MCF 10A (cell line): Measurements from ENCODE around the gene RNF212. TPM values are rescaled to one million over a fixed set of nuclear protein-coding genes. Genes with fewer than 3 reads are reported as not detected.

ENCODE experiments used
- BruUV-seq: library from RNA; stranded (reverse); fragments of 400-500 nt; replicated peaks from 2 replicates; lab custom pipeline; 2021; lab: Mats Ljungman, UMichigan
- CTCF ChIA-PET: fragments of 300-600 bp; sonication (Branson Sonifier 250); formaldehyde crosslinking; extraction: SDS; loops from one replicate; lab custom pipeline; 2021; ENCODE audit warnings: antibody characterized with exemption, inconsistent platforms; lab: Yijun Ruan, JAX
- POLR2A ChIA-PET: fragments of 300-600, 350-650 bp; sonication (Branson Sonifier 250); formaldehyde crosslinking; extraction: SDS; loops from one replicate; lab custom pipeline; 2020; ENCODE audit warnings: antibody characterized with exemption, inconsistent platforms; lab: Yijun Ruan, JAX
- DNase-seq: peaks from one replicate; pipeline ENCODE4 v3.0.0-alpha.2; 2018; ENCODE audit not compliant: unreplicated experiment
- H3K27ac Mint-ChIP-seq: one replicate; pipeline ENCODE4 v1.8.0; 2022; ENCODE audit warnings: mild to moderate bottlenecking, low read depth, mixed read lengths; ENCODE audit not compliant: unreplicated experiment
- H3K27me3 Mint-ChIP-seq: one replicate; pipeline ENCODE4 v1.8.0; 2022; ENCODE audit warnings: mixed read lengths; ENCODE audit not compliant: insufficient read depth, unreplicated experiment
- H3K36me3 Mint-ChIP-seq: one replicate; pipeline ENCODE4 v1.8.0; 2022; ENCODE audit warnings: mild to moderate bottlenecking, moderate library complexity, mixed read lengths; ENCODE audit not compliant: insufficient read depth, unreplicated experiment
- H3K4me1 Mint-ChIP-seq: one replicate; pipeline ENCODE4 v1.8.0; 2022; ENCODE audit warnings: mixed read lengths; ENCODE audit not compliant: insufficient read depth, unreplicated experiment
- H3K4me3 Mint-ChIP-seq: one replicate; pipeline ENCODE4 v1.8.0; 2022; ENCODE audit warnings: mild to moderate bottlenecking, moderate library complexity, mixed read lengths; ENCODE audit not compliant: unreplicated experiment
- H3K9me3 Mint-ChIP-seq: one replicate; pipeline ENCODE4 v1.8.0; 2022; ENCODE audit warnings: mixed read lengths; ENCODE audit not compliant: unreplicated experiment
- CTCF ChIP-seq: fragments of 200-600 bp; IDR thresholded peaks from one replicate; pipeline ENCODE4 v1.8.0; 2022; ENCODE audit warnings: antibody characterized with exemption, mild to moderate bottlenecking; ENCODE audit not compliant: unreplicated experiment
- intact Hi-C: fragments of 100-400 bp; cut with micrococcal nuclease; formaldehyde crosslinking; loops from 2 replicates; pipeline ENCODE4 v1.14.1; 2022
- total RNA-seq: library from RNA; stranded (reverse); gene quantifications from 2 replicates; pipeline ENCODE4 v1.2.3, GENCODE V29; 2022

RNF212 gene
- total RNA-seq, 1 experiment from 2014 or later, result not detected

DNA sequence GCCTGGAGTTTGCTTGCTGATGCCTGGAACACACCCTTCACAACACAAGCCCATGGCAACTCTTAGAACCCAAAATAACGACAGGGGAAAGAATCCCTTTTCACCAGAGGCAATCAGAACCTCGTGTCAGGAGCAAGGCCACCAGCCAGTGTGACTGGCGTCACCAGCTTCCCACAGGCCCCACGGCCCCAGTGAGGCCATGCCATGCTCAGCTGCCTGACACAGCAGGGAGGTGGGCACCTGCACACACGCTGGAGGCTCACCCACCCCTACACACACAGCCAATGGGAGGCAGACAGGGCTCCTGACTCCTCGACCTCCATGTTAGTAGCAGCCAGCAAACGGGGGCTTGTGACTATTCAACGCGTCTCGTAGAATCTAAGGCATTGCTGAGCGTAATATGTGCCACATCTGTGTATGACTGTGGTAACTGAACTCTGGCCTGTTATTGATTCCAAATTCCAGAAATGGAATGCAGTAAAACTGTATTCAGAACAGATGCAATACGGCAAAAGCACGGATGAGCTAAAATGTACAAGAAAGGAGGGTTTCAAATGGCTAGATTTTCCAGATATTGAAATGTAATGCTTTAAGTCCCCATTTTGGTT lies 28.5 kb downstream of the RNF212 start:
- no TSS peak for BruUV-seq
- intact Hi-C loops, result loop anchor here (5.0 kb wide), 2 partner anchors 32 to 73 kb away; partner anchors contain the start of gene FGFRL1

DNA sequence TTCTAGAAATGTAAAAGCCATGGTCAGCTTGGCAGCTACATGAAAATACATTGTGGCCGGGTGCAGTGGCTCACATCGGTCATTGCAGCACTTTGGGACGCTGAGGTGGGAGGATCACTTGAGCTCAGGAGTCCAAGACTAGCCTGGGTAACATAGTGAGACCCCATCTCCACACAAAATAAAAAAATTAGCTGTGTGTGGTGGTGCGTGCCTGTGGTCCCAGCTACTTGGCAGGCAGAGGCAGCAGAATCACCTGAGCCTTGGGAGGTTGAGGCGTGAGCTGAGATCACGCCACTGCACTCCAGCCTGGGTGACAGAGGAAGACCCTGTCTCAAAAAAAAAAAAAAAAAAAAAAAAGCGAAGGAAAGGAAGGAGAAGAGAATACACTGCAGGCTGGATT lies 29.0 kb downstream of the RNF212 start:
- no peak overlapping the region for H3K27ac Mint-ChIP-seq
- intact Hi-C loops, result loop anchor here (5.0 kb wide), 2 partner anchors 33 to 72 kb away; partner anchors contain the start of gene FGFRL1
- ChIA-PET CTCF (interaction anchor here (1.5 kb wide), 1 partner anchor 11 kb away, joined by 3 read pairs; no protein-coding TSS in a partner anchor), POLR2A (no interaction called here)
- peaks cover 25% of the 10 kb centered on the region for H3K4me1 Mint-ChIP-seq
- no peak overlapping the region for H3K4me3 Mint-ChIP-seq
- BruUV-seq, result no TSS peak
- no peaks in the 10 kb centered on the region for H3K36me3 Mint-ChIP-seq
- no peak for DNase-seq
- H3K27me3 Mint-ChIP-seq, result peaks cover 10% of the 10 kb centered on the region
- H3K9me3 Mint-ChIP-seq, result peaks cover 12% of the 10 kb centered on the region
- TF ChIP-seq CTCF, result no peak

More for the DNA sequence above, 28.5 kb downstream of the RNF212 start:
- H3K27me3 Mint-ChIP-seq, result peaks cover 5% of the 10 kb centered on the region
- no peak for DNase-seq
- peaks cover 25% of the 10 kb centered on the region for H3K4me1 Mint-ChIP-seq
- CTCF ChIA-PET, result interaction anchor here (0.7 to 1.5 kb wide), 2 partner anchors 12 to 46 kb away, joined by 3 to 5 read pairs; no protein-coding TSS in a partner anchor
- no peak overlapping the region for H3K27ac Mint-ChIP-seq
- H3K9me3 Mint-ChIP-seq, result peaks cover 15% of the 10 kb centered on the region
- no peak overlapping the region for H3K4me3 Mint-ChIP-seq
- TF ChIP-seq CTCF, result no peak
- POLR2A ChIA-PET, result no interaction called here
- no peaks in the 10 kb centered on the region for H3K36me3 Mint-ChIP-seq

DNA sequence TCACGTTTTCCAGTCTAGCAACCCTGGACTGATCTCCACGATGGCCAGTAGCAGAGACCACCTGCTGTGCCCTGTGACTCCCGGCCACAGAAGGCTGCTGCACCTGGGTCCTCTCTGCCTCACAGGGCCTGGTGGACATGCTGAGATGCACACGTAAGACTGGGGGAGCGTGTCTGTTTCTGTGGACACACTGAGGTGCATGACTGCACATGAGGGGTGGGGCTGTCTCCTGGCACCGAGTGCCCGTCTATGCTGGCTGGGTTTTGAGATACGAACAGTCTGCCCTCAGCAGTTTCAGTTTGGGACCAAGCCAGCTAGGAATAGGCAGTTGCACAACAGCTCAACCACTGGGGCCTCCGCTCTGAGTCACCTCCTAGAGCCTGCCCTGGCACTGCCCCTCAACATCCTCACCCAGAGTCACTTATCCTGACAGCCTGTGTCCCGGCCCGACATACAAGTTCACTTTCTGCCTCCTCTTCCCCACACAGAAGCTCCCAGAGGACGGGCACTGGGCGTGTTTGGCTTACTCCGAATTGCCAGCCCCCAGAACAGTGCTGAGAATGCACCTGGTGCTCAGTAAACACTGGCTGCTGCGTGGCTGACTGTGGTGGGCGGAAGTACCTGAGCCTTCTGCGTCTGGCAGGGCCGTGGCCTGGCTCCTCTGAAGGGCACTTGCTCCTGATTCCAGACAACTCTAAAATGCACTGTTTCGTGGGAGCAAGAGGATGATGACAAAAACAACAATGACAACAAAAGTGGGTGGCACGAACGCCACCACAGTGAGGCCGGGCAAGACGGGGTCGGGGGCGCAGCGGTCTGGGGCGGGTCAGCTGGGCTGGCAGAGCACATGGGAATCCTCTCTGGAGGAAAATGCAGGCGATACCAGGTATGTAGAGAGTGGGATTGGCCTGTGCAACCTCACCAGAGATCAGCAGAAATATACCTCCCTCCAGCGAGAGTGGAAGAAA lies 30.9 kb downstream of the RNF212 start:
- peak; percentile 98 for DNase-seq
- Mint-ChIP-seq H3K9me3 (no peaks in the 10 kb centered on the region), H3K27me3 (peaks cover 10% of the 10 kb centered on the region), H3K4me3 (peak overlapping the region; percentile 17), H3K36me3 (no peaks in the 10 kb centered on the region), H3K4me1 (peaks cover 25% of the 10 kb centered on the region), H3K27ac (peak overlapping the region; percentile 41)
- ChIA-PET CTCF (interaction anchor here (0.6 to 1.6 kb wide), 2 partner anchors 24 to 32 kb away, joined by 3 to 4 read pairs; no protein-coding TSS in a partner anchor), POLR2A (interaction anchor here (0.6 to 1.2 kb wide), 8 partner anchors 10 to 95 kb away, joined by 3 to 6 read pairs (median 4); no protein-coding TSS in a partner anchor)
- intact Hi-C loops, result loop anchor here (2.0 to 5.0 kb wide), 3 partner anchors 35 to 70 kb away; partner anchors contain the start of gene FGFRL1
- TF ChIP-seq CTCF, result no peak
- BruUV-seq, result no TSS peak
